ENCODE results near the gene VPS52. TPM values are rescaled to one million over a fixed set of nuclear protein-coding genes. Genes with fewer than 3 reads are reported as not detected.

The VPS52 gene
- total RNA-seq, 6 donors from 2014 or later: 30.1 to 170 (median 45.8) TPM

GRCh38 chr6:33318426-33319073 is 46.9 kb upstream of the VPS52 start:
- ATAC-seq (ENCODE audit: low FRiP score in 2 of 2) (no peak), DNase-seq (no peak)
- Histone ChIP-seq H3K4me1 (peaks cover 51 to 71% (median 63%) of the 10 kb centered on the region in 4 donors), H3K36me3 (peaks cover 7 to 39% (median 33%) of the 10 kb centered on the region in 4 donors), H3K27ac (peak overlapping the region; percentile 80 to 98 (median 88)), H3K4me3 (peak overlapping the region in 3 of 4 donors; percentile 50 to 64 (median 58)), H3K27me3 (no peaks in the 10 kb centered on the region), H3K9me3 (no peaks in the 10 kb centered on the region)
- TF ChIP-seq POLR2AphosphoS5 (IDR thresholded peaks at IDR 0.05) (no peak), EP300 (IDR thresholded peaks at IDR 0.05) (no peak), POLR2A (IDR thresholded peaks at IDR 0.05) (no peak)
- TF ChIP-seq, protein P1, sequence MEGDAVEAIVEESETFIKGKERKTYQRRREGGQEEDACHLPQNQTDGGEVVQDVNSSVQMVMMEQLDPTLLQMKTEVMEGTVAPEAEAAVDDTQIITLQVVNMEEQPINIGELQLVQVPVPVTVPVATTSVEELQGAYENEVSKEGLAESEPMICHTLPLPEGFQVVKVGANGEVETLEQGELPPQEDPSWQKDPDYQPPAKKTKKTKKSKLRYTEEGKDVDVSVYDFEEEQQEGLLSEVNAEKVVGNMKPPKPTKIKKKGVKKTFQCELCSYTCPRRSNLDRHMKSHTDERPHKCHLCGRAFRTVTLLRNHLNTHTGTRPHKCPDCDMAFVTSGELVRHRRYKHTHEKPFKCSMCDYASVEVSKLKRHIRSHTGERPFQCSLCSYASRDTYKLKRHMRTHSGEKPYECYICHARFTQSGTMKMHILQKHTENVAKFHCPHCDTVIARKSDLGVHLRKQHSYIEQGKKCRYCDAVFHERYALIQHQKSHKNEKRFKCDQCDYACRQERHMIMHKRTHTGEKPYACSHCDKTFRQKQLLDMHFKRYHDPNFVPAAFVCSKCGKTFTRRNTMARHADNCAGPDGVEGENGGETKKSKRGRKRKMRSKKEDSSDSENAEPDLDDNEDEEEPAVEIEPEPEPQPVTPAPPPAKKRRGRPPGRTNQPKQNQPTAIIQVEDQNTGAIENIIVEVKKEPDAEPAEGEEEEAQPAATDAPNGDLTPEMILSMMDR (IDR thresholded peaks at IDR 0.05): no peak
- 67 to 70% methylated on average over 8 of the region's 8 CpGs for WGBS, 2 donors

DNA sequence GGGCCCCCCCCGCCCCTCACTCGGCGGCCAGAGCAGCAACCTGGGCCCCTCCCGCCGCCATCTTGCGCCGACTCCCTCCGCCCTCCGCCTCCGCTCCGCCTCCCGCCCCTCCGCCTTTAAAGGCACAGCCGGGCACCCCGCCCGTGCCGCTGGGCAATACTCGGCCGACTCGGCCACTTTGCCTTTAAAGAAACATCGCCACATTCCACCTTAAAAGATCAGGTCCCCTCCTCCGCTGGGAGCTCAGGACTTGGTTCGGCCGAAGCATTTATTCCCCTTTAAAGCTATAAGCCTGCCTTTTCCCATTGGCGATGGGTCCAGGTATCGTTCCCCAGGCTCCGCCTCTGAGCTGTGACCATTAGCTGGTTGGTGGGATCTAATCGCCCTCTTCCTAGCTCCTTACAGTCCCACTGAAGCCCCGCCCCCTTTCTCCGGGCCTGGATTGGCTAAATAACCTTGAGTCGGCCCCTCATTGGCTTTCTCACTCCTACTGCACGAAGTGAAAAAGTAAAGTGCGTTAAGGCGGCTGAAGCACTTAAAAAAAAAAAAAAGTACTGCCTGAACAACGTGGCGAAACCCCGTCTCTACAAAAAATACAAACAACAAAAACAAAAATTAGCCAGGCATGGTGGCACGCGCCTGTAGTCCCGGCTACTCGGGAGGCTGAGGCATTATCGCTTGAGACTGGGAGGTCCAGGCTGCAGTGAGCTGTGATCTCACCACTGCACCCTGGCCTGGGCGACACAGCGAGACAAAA is 46.2 kb upstream of the VPS52 start, which contains the start of gene ZBTB22:
Gene ZBTB22, minus strand, starts transcription at position 76 of the 757 bp plus-strand sequence. CDS start 828 bp downstream, outside the sequence.
- Histone ChIP-seq H3K36me3 (peaks cover 7 to 39% (median 33%) of the 10 kb centered on the region in 4 donors), H3K27me3 (no peaks in the 10 kb centered on the region), H3K27ac (peak within 1 kb of the TSS; percentile 80 to 98 (median 88)), H3K9me3 (no peaks in the 10 kb centered on the region), H3K4me1 (peaks cover 50 to 69% (median 62%) of the 10 kb centered on the region in 4 donors), H3K4me3 (peak within 1 kb of the TSS; percentile 26 to 64 (median 54))
- ATAC-seq (ENCODE audit: low FRiP score in 2 of 2): peak; percentile 86 to 93
- peak; percentile 98 to 100 for DNase-seq
- WGBS, 2 donors: 2 to 4% methylated on average over 22 to 35 of the region's 44 CpGs
- TF ChIP-seq, protein P1 (IDR thresholded peaks at IDR 0.05): peak in 1 of 6 experiments; percentile 25
- peak; percentile 45 to 70 for TF ChIP-seq POLR2AphosphoS5 (IDR thresholded peaks at IDR 0.05)
- peak in 1 of 4 donors; percentile 60 for TF ChIP-seq POLR2A (IDR thresholded peaks at IDR 0.05)
- TF ChIP-seq EP300 (IDR thresholded peaks at IDR 0.05): peak in 1 of 4 donors; percentile 25

GRCh38 chr6:33317419-33317668 is 45.7 kb upstream of the VPS52 start:
- no peaks in the 10 kb centered on the region for H3K27me3 ChIP-seq
- TF ChIP-seq, protein P1 (IDR thresholded peaks at IDR 0.05): no peak
- no peak for TF ChIP-seq EP300 (IDR thresholded peaks at IDR 0.05)
- H3K27ac ChIP-seq: peak overlapping the region; percentile 80 to 98 (median 88)
- no peaks in the 10 kb centered on the region for H3K9me3 ChIP-seq
- H3K36me3 ChIP-seq: peaks cover 7 to 39% (median 33%) of the 10 kb centered on the region in 4 donors
- DNase-seq (no peak), ATAC-seq (ENCODE audit: low FRiP score in 2 of 2) (peak in 1 of 2 donors; percentile 18)
- 4% methylated on average over 5 to 11 of the region's 27 CpGs for WGBS, 2 donors
- H3K4me3 ChIP-seq: peak overlapping the region; percentile 26 to 64 (median 54)
- H3K4me1 ChIP-seq: peaks cover 55 to 71% (median 65%) of the 10 kb centered on the region in 4 donors

DNA sequence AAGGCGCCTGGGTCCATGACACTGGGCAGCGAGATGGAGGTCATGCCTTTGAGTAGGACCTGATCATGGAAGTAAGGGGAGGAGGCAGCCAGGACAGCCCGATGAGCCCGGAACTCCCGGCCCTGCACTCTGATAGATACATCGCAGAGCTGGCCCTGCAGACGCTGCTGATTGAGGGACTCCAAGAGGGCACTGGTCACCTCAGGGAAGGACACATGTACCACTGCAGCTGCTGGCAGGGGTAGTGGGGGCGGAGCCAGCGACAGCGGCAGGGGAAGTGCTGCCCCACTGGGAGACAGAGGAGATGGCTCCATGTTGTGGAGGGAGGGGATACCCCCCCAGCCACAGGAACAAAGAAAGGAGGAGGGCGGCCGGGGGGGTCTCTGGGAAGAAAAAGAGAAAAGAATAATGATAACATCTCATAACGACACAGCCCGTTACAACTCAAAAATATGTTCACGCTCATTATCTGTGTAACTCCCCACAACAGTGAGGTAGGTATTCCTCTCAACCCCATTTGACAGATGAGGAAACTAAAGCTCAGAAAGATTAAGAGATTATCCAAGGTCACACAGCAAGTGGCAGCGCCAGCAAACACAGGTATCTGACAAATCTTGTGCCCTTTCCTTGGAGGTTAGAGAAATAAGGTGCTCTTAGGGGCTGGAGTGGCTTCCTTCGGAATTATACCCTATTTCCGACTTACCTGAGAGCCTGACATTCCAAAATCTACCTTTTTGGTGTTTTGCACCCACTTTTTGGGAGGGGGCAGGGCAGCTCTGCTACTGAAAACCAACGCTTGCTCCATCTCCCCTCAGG is 45.1 kb upstream of the VPS52 start:
- Histone ChIP-seq H3K4me1 (peaks cover 55 to 73% (median 66%) of the 10 kb centered on the region in 4 donors), H3K36me3 (peaks cover 7 to 39% (median 33%) of the 10 kb centered on the region in 4 donors), H3K4me3 (peak overlapping the region in 3 of 4 donors; percentile 50 to 64 (median 58)), H3K9me3 (no peaks in the 10 kb centered on the region), H3K27ac (peak overlapping the region; percentile 80 to 98 (median 88)), H3K27me3 (no peaks in the 10 kb centered on the region)
- TF ChIP-seq POLR2AphosphoS5 (IDR thresholded peaks at IDR 0.05) (no peak), EP300 (IDR thresholded peaks at IDR 0.05) (no peak), POLR2A (IDR thresholded peaks at IDR 0.05) (no peak)
- TF ChIP-seq, protein P1 (IDR thresholded peaks at IDR 0.05): no peak
- WGBS, 2 donors: 65 to 74% methylated on average over 12 to 19 of the region's 19 CpGs
- peak in 1 of 2 donors; percentile 85 for DNase-seq
- ATAC-seq (ENCODE audit: low FRiP score in 2 of 2): no peak
